PC-9 (cell line): ENCODE data around the gene AGBL4. TPM values are rescaled to one million over a fixed set of nuclear protein-coding genes. Genes with fewer than 3 reads are reported as not detected.

Experiments
- BruUV-seq: library from RNA; stranded (reverse); fragments of 400-500 nt; replicated peaks from 2 replicates; lab custom pipeline; 2021; lab: Mats Ljungman, UMichigan
- CTCF ChIA-PET: fragments of 300-600 bp; sonication (Branson Sonifier 250); formaldehyde crosslinking; loops from one replicate; lab custom pipeline; 2022; ENCODE audit warnings: antibody characterized with exemption; lab: Charles Lee
- POLR2A ChIA-PET: fragments of 300-600 bp; sonication (Branson Sonifier 250); formaldehyde crosslinking; loops from one replicate; lab custom pipeline; 2022; ENCODE audit warnings: antibody characterized with exemption; ENCODE audit not compliant: unreplicated experiment; lab: Charles Lee
- DNase-seq, 2 experiments: peaks; one replicate each; pipeline versions ENCODE4 v3.0.0 to v3.0.0-alpha.2; 2015 to 2022; ENCODE audit warnings: mixed read lengths in 1 of 2
- H2AFZ ChIP-seq: fragments of 200-600 bp; sonication (generic); 2 replicates; pipeline ENCODE4 v1.8.1; 2017; ENCODE audit warnings: antibody characterized with exemption
- H3F3A ChIP-seq: fragments of 200-600 bp; sonication (generic); 2 replicates; pipeline ENCODE4 v1.8.1; 2017; ENCODE audit warnings: antibody characterized with exemption, mild to moderate bottlenecking, low read depth; ENCODE audit not compliant: insufficient read depth
- H3K27ac ChIP-seq: fragments of 200-600 bp; sonication (generic); 2 replicates; pipeline ENCODE4 v1.6.1; 2016; ENCODE audit warnings: mixed run types
- H3K27me3 ChIP-seq: fragments of 200-600 bp; sonication (generic); 2 replicates; pipeline ENCODE4 v1.6.1; 2016; ENCODE audit warnings: low read depth, mixed run types; ENCODE audit not compliant: insufficient read depth
- H3K36me3 ChIP-seq: fragments of 200-600 bp; sonication (generic); 2 replicates; pipeline ENCODE4 v1.6.1; 2016; ENCODE audit warnings: low read depth, mixed run types
- H3K4me1 ChIP-seq: fragments of 200-600 bp; sonication (generic); replicated peaks from 2 replicates; pipeline ENCODE4 v1.6.1; 2016; ENCODE audit warnings: mixed run types; ENCODE audit not compliant: insufficient read depth
- H3K4me2 ChIP-seq: fragments of 200-600 bp; sonication (generic); 2 replicates; pipeline ENCODE4 v1.6.1; 2017; ENCODE audit warnings: mixed run types
- H3K4me3 ChIP-seq: fragments of 200-600 bp; sonication (generic); 2 replicates; pipeline ENCODE4 v1.6.1; 2016; ENCODE audit warnings: mixed run types
- H3K79me2 ChIP-seq: fragments of 200-600 bp; sonication (generic); 2 replicates; pipeline ENCODE4 v1.6.1; 2017; ENCODE audit warnings: low read depth, mixed run types
- H3K9me2 ChIP-seq: fragments of 200-600 bp; sonication (generic); 2 replicates; pipeline ENCODE4 v1.8.1; 2017; ENCODE audit warnings: mild to moderate bottlenecking; ENCODE audit not compliant: insufficient read depth
- H3K9me3 ChIP-seq: fragments of 200-600 bp; sonication (generic); 2 replicates; pipeline ENCODE4 v1.8.1; 2016; ENCODE audit warnings: low read depth; ENCODE audit not compliant: insufficient read depth
- H4K20me1 ChIP-seq: fragments of 200-600 bp; sonication (generic); 2 replicates; pipeline ENCODE4 v1.8.1; 2017; ENCODE audit not compliant: insufficient read depth
- CTCF ChIP-seq: fragments of 200-600 bp; sonication (generic); conservative IDR thresholded peaks from 2 replicates; pipeline ENCODE4 v1.6.1; 2017; ENCODE audit warnings: mixed run types, antibody characterized with exemption, mild to moderate bottlenecking, moderate library complexity
- EZH2 ChIP-seq: fragments of 200-600 bp; sonication (generic); IDR thresholded peaks from 2 replicates; pipeline ENCODE4 v1.8.0; 2017; ENCODE audit warnings: antibody characterized with exemption, low read depth
- intact Hi-C: fragments of 100-400 bp; cut with micrococcal nuclease; formaldehyde crosslinking; loops from one replicate; pipeline ENCODE4 v1.10.0; 2022; ENCODE audit not compliant: unreplicated experiment
- total RNA-seq: library from RNA; stranded (reverse); gene quantifications from 2 replicates; pipeline ENCODE4 v1.2.3, GENCODE V29; 2021

The AGBL4 gene
- total RNA-seq, 1 experiment from 2014 or later = not detected

- Histone ChIP-seq H3K36me3 (no peaks in the 10 kb centered on the region), H3K79me2 (no peaks in the 10 kb centered on the region), H4K20me1 (no peaks in the 10 kb centered on the region), H3F3A (no peaks in the 10 kb centered on the region), H3K9me3 (no peaks in the 10 kb centered on the region), H3K9me2 (no peaks in the 10 kb centered on the region), H2AFZ (no peak overlapping the region), H3K27me3 (peaks cover 27% of the 10 kb centered on the region; the same call in 1 of the 2 replicates), H3K4me2 (no peak overlapping the region), H3K27ac (no peak overlapping the region), H3K4me1 (no peaks in the 10 kb centered on the region), H3K4me3 (no peak overlapping the region)
- ChIA-PET CTCF (no interaction called here), POLR2A (no interaction called here)
- TF ChIP-seq CTCF (no peak), EZH2 (no peak)
- intact Hi-C loops = no loop called here
- no peak for DNase-seq
- no TSS peak for BruUV-seq
These were observed 1455.3 kb downstream of the AGBL4 start for GRCh38 chr1:48568501-48568900.

- CTCF ChIA-PET = no interaction called here
These were observed 1457.3 kb downstream of the AGBL4 start for GRCh38 chr1:48566492-48566891.

GRCh38 chr1:48563021-48563420 lies 1460.7 kb downstream of the AGBL4 start:
- Histone ChIP-seq H3K27ac (no peak overlapping the region), H3K9me2 (no peaks in the 10 kb centered on the region), H3F3A (no peaks in the 10 kb centered on the region), H3K79me2 (no peaks in the 10 kb centered on the region), H3K27me3 (no peaks in the 10 kb centered on the region), H3K36me3 (no peaks in the 10 kb centered on the region), H3K4me1 (no peaks in the 10 kb centered on the region), H4K20me1 (no peaks in the 10 kb centered on the region), H3K9me3 (no peaks in the 10 kb centered on the region), H3K4me3 (no peak overlapping the region), H2AFZ (no peak overlapping the region), H3K4me2 (no peak overlapping the region)
- ChIA-PET CTCF (no interaction called here), POLR2A (no interaction called here)
- BruUV-seq = no TSS peak
- no peak for DNase-seq
- TF ChIP-seq CTCF = no peak
- no peak for TF ChIP-seq EZH2
- intact Hi-C loops = no loop called here

More at GRCh38 chr1:48566492-48566891, 1457.3 kb downstream of the AGBL4 start:
- Histone ChIP-seq H3K79me2 (no peaks in the 10 kb centered on the region), H3K9me2 (no peaks in the 10 kb centered on the region), H3K4me3 (no peak overlapping the region), H4K20me1 (no peaks in the 10 kb centered on the region), H3K4me1 (no peaks in the 10 kb centered on the region), H3K27me3 (peaks cover 22% of the 10 kb centered on the region; the same call in 1 of the 2 replicates), H3K36me3 (no peaks in the 10 kb centered on the region), H3K9me3 (no peaks in the 10 kb centered on the region), H2AFZ (no peak overlapping the region), H3K27ac (no peak overlapping the region), H3F3A (no peaks in the 10 kb centered on the region), H3K4me2 (no peak overlapping the region)
- POLR2A ChIA-PET = no interaction called here
- intact Hi-C loops = no loop called here
- no TSS peak for BruUV-seq
- no peak for DNase-seq
- TF ChIP-seq EZH2 = no peak
- TF ChIP-seq CTCF = no peak
